ENCODE measurements around the gene TMEM208. TPM values are rescaled to one million over a fixed set of nuclear protein-coding genes. Genes with fewer than 3 reads are reported as not detected.

TMEM208 gene
- total and polyA plus RNA-seq, 4 experiments from 2014 or later = 35.5 to 99.1 (median 60.0) TPM

DNA sequence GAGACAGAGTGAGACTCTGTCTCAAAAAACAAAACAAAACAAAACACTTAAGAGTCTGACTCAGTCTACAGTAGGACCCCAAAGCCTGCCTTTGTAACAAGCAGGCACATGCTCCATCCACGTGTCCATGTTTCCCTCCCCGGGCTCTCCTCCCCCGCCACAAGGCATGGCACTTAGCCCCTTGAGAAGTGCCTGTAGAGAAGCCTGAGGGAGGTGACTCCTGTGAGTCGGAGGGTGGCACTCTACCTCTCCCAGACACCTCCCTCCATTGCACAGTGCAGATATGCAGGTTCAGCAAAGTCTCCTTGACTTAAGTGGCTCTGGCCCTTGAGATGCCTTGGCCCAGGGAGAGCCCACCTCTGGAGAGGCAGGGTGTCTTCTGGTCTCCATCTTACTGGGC, 13.6 kb downstream of the TMEM208 start:
- peaks cover 22 to 42% of the 10 kb centered on the region in 2 donors for H3K36me3 Mint-ChIP-seq
- intact Hi-C loops (cut with micrococcal nuclease) = no loop called here
- no peak overlapping the region for H3K27ac ChIP-seq (ENCODE audit: low read depth, low read length)
- no peaks in the 10 kb centered on the region for H3K27me3 Mint-ChIP-seq
- H3K9me3 ChIP-seq (ENCODE audit: control insufficient read depth in 1 of 2, low read length in 2 of 2) = no peaks in the 10 kb centered on the region
- ChIA-PET POLR2A (ENCODE audit: partially characterized antibody) (interaction anchor here (10.5 kb wide), 1 partner anchor 10 kb away, joined by 259 read pairs; the partner anchor contains the start of gene TMEM208), CTCF (ENCODE audit: partially characterized antibody) (no interaction called here)
- peaks cover 35% of the 10 kb centered on the region for H3K4me1 ChIP-seq (ENCODE audit: insufficient read depth, low read length)
- no peak for DNase-seq
- H3K36me3 ChIP-seq (ENCODE audit: insufficient read depth, low read length) = peaks cover 27% of the 10 kb centered on the region
- H3K4me3 ChIP-seq (ENCODE audit: low read length in 2 of 2) = no peak overlapping the region
- H3K9me3 Mint-ChIP-seq = no peaks in the 10 kb centered on the region
- peaks cover 21 to 46% (median 36%) of the 10 kb centered on the region in 4 donors for H3K4me1 Mint-ChIP-seq
- peak overlapping the region in 2 of 7 donors; percentile 57 to 68 for H3K27ac Mint-ChIP-seq
- H3K4me3 Mint-ChIP-seq = no peak overlapping the region
- no peaks in the 10 kb centered on the region for H3K27me3 ChIP-seq (ENCODE audit: insufficient read depth, low read length)

DNA sequence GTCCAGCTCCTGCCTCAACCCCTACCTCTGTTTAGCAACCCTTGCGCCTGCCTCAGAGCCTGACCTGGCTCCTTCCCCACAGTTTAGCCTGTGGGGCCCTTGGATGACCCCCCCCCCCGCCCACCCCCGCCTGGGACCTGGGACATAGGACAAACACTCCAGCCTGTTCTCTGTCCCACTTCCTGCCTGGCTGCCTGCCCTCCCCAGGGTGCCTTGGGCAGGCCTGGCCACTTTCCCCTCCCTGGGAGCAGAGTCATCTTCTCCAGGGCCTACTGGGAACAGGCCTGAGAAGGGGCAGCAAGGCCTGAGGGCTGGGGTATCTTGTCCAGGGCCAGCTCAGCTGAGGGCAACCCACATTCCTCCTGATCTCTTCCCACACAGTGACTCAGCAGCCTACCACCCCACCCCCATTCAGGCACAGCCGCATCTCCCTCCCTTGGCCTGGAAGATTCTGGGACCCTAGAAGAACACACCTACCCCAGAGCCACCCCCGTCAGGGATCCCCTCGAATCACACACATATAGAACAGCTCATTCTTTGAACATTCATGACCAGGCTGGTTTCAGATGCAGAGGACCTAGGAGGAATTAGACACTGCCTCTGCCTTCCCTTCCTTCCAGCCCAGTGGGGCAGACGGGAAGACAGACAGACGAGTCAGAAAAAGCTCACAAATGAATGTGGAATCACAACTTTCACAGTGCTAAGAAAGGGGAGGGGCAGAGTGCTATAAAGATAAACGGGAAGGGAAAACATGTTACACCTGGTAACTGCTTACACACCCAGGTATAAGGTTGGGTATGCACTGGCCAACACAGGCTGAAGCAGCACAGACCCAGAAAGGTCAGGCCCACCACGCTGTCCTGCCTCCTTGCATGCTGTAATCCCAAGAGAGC, 14.3 kb downstream of the TMEM208 start:
- Histone ChIP-seq H3K27me3 (ENCODE audit: insufficient read depth, low read length) (no peaks in the 10 kb centered on the region), H3K9me3 (ENCODE audit: control insufficient read depth in 1 of 2, low read length in 2 of 2) (no peaks in the 10 kb centered on the region), H3K4me3 (ENCODE audit: low read length in 2 of 2) (no peak overlapping the region), H3K4me1 (ENCODE audit: insufficient read depth, low read length) (peaks cover 36% of the 10 kb centered on the region), H3K27ac (ENCODE audit: low read depth, low read length) (no peak overlapping the region), H3K36me3 (ENCODE audit: insufficient read depth, low read length) (peaks cover 27% of the 10 kb centered on the region)
- Mint-ChIP-seq H3K36me3 (peaks cover 18 to 38% of the 10 kb centered on the region in 2 donors), H3K4me1 (peaks cover 18 to 44% (median 33%) of the 10 kb centered on the region in 4 donors), H3K27me3 (no peaks in the 10 kb centered on the region), H3K9me3 (no peaks in the 10 kb centered on the region), H3K27ac (peak overlapping the region; percentile 32 to 89 (median 72)), H3K4me3 (no peak overlapping the region)
- no peak for DNase-seq
- ChIA-PET CTCF (ENCODE audit: partially characterized antibody) (no interaction called here), POLR2A (ENCODE audit: partially characterized antibody) (interaction anchor here (10.5 kb wide), 1 partner anchor 10 kb away, joined by 259 read pairs; the partner anchor contains the start of gene TMEM208)
- intact Hi-C loops (cut with micrococcal nuclease) = no loop called here

DNA sequence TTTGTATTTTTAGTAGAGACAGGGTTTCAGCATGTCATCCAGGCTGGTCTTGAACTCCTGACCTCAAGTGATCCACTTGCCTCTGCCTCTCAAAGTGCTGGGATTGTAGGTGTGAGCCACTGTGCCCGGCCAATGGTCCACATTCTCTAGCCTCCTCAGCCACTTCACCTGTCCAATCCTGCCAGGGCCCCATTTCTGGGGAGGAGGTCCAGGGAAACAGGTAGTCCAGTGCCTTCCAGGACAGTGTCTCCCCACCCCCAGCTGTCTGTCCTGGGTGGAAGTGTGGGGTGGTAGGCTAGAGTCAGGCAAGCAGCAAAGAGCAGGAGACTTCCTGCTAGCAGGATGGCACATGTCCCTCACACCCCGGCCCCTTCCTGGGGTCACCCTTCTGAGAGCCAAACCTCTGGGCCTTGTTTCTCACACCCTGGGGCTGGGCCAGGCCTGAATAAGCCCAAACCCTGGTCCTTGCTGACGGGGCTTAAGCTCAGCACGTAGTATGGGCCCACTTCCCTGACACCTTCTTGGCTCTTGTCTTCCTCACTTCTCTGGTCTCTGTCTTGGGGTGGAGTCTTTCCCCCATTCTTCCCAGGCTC, 15.3 kb downstream of the TMEM208 start:
- intact Hi-C loops (cut with micrococcal nuclease) = no loop called here
- ChIA-PET CTCF (ENCODE audit: partially characterized antibody) (no interaction called here), POLR2A (ENCODE audit: partially characterized antibody) (interaction anchor here (10.5 kb wide), 1 partner anchor 11 kb away, joined by 259 read pairs; the partner anchor contains the start of gene TMEM208)
- peak overlapping the region in 6 of 7 donors; percentile 55 to 100 (median 84) for H3K27ac Mint-ChIP-seq
- H3K4me3 Mint-ChIP-seq = no peak overlapping the region
- Histone ChIP-seq H3K27me3 (ENCODE audit: insufficient read depth, low read length) (no peaks in the 10 kb centered on the region), H3K36me3 (ENCODE audit: insufficient read depth, low read length) (peaks cover 23% of the 10 kb centered on the region), H3K9me3 (ENCODE audit: control insufficient read depth in 1 of 2, low read length in 2 of 2) (no peaks in the 10 kb centered on the region), H3K4me1 (ENCODE audit: insufficient read depth, low read length) (peaks cover 36% of the 10 kb centered on the region), H3K27ac (ENCODE audit: low read depth, low read length) (peak overlapping the region; percentile 6), H3K4me3 (ENCODE audit: low read length in 2 of 2) (no peak overlapping the region)
- peaks cover 16 to 45% (median 34%) of the 10 kb centered on the region in 4 donors for H3K4me1 Mint-ChIP-seq
- no peaks in the 10 kb centered on the region for H3K9me3 Mint-ChIP-seq
- H3K27me3 Mint-ChIP-seq = no peaks in the 10 kb centered on the region
- H3K36me3 Mint-ChIP-seq = peaks cover 15 to 31% of the 10 kb centered on the region in 2 donors
- DNase-seq = no peak

DNA sequence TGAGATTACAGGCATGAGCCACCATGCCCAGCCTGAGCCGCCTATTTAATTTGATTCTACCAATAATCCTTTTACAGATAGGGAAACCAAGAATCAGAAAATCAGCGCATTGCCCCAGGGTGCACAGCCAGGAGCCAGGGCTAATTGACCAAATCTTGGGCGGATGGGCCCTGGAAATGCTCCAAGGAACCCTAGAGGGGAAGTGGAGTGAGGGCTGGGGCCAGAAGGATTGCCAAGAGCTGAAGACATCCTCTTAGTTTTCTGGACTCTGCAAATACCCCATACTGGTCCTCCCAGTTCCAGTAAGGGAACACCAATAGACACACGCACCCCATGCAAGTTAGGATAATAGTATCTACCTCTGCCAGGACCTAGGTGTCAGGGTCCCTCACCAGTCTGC, 16.6 kb downstream of the TMEM208 start:
- peaks cover 15% of the 10 kb centered on the region for H3K36me3 ChIP-seq (ENCODE audit: insufficient read depth, low read length)
- no peak overlapping the region for H3K4me3 ChIP-seq (ENCODE audit: low read length in 2 of 2)
- no peaks in the 10 kb centered on the region for H3K27me3 ChIP-seq (ENCODE audit: insufficient read depth, low read length)
- peaks cover 46% of the 10 kb centered on the region for H3K4me1 ChIP-seq (ENCODE audit: insufficient read depth, low read length)
- ChIA-PET CTCF (ENCODE audit: partially characterized antibody) (interaction anchor here (1.0 to 2.1 kb wide), 2 partner anchors 17 to 46 kb away, joined by 3 to 15 read pairs; partner anchors contain the start of gene TMEM208), POLR2A (ENCODE audit: partially characterized antibody) (interaction anchor here (1.0 to 10.5 kb wide), 7 partner anchors 13 to 238 kb away, joined by 3 to 259 read pairs (median 10); partner anchors contain the start of genes ATP6V0D1, E2F4, FBXL8 and TMEM208)
- intact Hi-C loops (cut with micrococcal nuclease) = no loop called here
- no peaks in the 10 kb centered on the region for H3K9me3 ChIP-seq (ENCODE audit: control insufficient read depth in 1 of 2, low read length in 2 of 2)
- Mint-ChIP-seq H3K36me3 (peaks cover 2 to 22% of the 10 kb centered on the region in 2 donors), H3K9me3 (no peaks in the 10 kb centered on the region), H3K4me1 (peaks cover 22 to 53% (median 40%) of the 10 kb centered on the region in 4 donors), H3K4me3 (no peak overlapping the region), H3K27ac (peak overlapping the region; percentile 22 to 100 (median 97)), H3K27me3 (no peaks in the 10 kb centered on the region)
- DNase-seq = no peak
- peak overlapping the region; percentile 82 for H3K27ac ChIP-seq (ENCODE audit: low read depth, low read length)

DNA sequence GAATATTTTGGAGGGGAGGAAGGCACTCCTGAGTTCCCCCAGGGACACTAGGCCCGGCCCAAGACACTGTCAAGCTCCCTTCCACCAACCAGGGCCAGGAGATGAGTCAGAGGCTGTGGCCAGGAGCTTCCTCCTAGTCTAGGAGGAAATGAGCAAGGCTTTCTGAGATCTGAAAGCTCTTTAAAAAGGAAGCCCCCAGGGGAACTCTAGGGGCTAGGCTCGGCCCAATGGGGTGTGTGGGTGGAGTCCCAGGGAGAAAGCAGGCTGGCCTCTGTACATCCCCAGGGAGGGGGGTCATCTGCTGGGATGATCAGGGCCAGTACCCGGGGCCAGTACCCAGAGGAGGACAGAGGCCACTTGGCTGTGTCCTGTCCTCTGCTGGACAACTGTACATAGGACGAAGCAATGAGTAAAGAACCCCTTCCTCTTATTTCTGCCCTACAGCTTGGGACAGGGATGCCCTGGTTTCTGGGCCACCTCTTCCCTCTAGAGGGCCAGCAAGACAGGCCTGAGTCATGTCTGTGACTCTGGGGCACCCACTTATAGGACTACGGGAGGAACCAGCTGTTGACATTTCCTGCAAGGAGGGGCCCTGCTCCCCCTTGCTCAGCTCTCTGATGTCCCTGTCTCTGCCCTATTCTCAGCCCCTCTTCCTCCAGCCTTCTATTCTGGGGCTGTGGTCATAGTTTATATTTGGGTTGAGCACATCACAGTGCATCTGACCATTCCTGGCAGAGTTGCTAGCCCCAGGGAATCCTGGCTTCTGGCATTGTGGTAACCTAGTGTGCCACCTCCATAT, 17.7 kb downstream of the TMEM208 start:
- peak overlapping the region; percentile 4 to 11 for H3K4me3 ChIP-seq (ENCODE audit: low read length in 2 of 2)
- ChIA-PET POLR2A (ENCODE audit: partially characterized antibody) (interaction anchor here (0.6 to 10.5 kb wide), 16 partner anchors 14 to 727 kb away, joined by 3 to 259 read pairs (median 5); partner anchors contain the start of genes ATP6V0D1, E2F4, FBXL8 and PLEKHG4), CTCF (ENCODE audit: partially characterized antibody) (interaction anchor here (0.6 to 2.1 kb wide), 9 partner anchors 9 to 227 kb away, joined by 3 to 15 read pairs (median 3); partner anchors contain the start of gene TMEM208)
- DNase-seq = peak; percentile 58 to 97 (median 65)
- Mint-ChIP-seq H3K4me3 (peak overlapping the region; percentile 55 to 95 (median 78)), H3K4me1 (peaks cover 26 to 59% (median 42%) of the 10 kb centered on the region in 4 donors), H3K27ac (peak overlapping the region; percentile 94 to 100 (median 97)), H3K9me3 (no peaks in the 10 kb centered on the region), H3K27me3 (peaks cover 0 to under 1% of the 10 kb centered on the region in 2 donors), H3K36me3 (peaks cover 0 to 12% of the 10 kb centered on the region in 2 donors)
- peak overlapping the region; percentile 82 for H3K27ac ChIP-seq (ENCODE audit: low read depth, low read length)
- peaks cover 4% of the 10 kb centered on the region for H3K36me3 ChIP-seq (ENCODE audit: insufficient read depth, low read length)
- no peaks in the 10 kb centered on the region for H3K27me3 ChIP-seq (ENCODE audit: insufficient read depth, low read length)
- no peaks in the 10 kb centered on the region for H3K9me3 ChIP-seq (ENCODE audit: control insufficient read depth in 1 of 2, low read length in 2 of 2)
- intact Hi-C loops (cut with micrococcal nuclease) = loop anchor here (5.0 kb wide), 1 partner anchor 82 kb away; the partner anchor contains the start of gene HSF4
- peaks cover 53% of the 10 kb centered on the region for H3K4me1 ChIP-seq (ENCODE audit: insufficient read depth, low read length)

DNA sequence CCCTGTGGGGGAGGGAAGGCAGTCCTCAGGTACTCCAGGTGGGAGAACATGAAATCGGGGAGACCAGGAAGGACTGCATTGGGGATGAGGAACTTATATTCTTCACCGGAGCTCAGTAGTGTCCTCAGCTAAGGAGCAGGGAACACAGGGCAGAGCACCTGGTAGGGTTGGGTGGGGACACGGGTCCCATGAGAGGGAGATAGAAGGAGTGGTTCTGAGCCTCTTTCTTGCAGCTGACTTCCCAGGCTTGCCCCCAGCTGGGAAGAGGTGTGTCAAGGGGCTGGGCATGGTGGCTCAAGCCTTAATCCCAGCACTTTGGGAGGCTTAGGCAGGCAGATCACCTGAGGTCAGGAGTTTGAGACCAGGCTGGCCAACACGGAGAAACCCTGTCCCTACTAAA, 18.3 kb downstream of the TMEM208 start:
- Mint-ChIP-seq H3K27ac (peak overlapping the region; percentile 94 to 100 (median 97)), H3K4me1 (peaks cover 26 to 65% (median 45%) of the 10 kb centered on the region in 4 donors), H3K36me3 (peaks cover 0 to 12% of the 10 kb centered on the region in 2 donors), H3K27me3 (peaks cover under 1 to 1% of the 10 kb centered on the region in 2 donors), H3K4me3 (peak overlapping the region; percentile 55 to 95 (median 78)), H3K9me3 (no peaks in the 10 kb centered on the region)
- intact Hi-C loops (cut with micrococcal nuclease) = loop anchor here (5.0 kb wide), 1 partner anchor 83 kb away; the partner anchor contains the start of gene HSF4
- no peaks in the 10 kb centered on the region for H3K36me3 ChIP-seq (ENCODE audit: insufficient read depth, low read length)
- ChIA-PET CTCF (ENCODE audit: partially characterized antibody) (interaction anchor here (0.6 to 2.1 kb wide), 7 partner anchors 10 to 228 kb away, joined by 3 to 15 read pairs (median 3); partner anchors contain the start of gene TMEM208), POLR2A (ENCODE audit: partially characterized antibody) (interaction anchor here (0.6 to 10.5 kb wide), 10 partner anchors 14 to 728 kb away, joined by 3 to 259 read pairs (median 8); partner anchors contain the start of genes E2F4, FBXL8, PLEKHG4 and TMEM208)
- H3K27ac ChIP-seq (ENCODE audit: low read depth, low read length) = peak overlapping the region; percentile 82
- DNase-seq = no peak
- H3K4me1 ChIP-seq (ENCODE audit: insufficient read depth, low read length) = peaks cover 57% of the 10 kb centered on the region
- H3K27me3 ChIP-seq (ENCODE audit: insufficient read depth, low read length) = no peaks in the 10 kb centered on the region
- peak overlapping the region in 1 of 2 donors; percentile 11 for H3K4me3 ChIP-seq (ENCODE audit: low read length in 2 of 2)
- H3K9me3 ChIP-seq (ENCODE audit: control insufficient read depth in 1 of 2, low read length in 2 of 2) = no peaks in the 10 kb centered on the region

All from CD4-positive, alpha-beta memory T cell (primary cell).